Nephron progenitor cell (in vitro differentiated cells): ENCODE measurements around the gene TRIM59.

Experiments used
- DNase-seq: peaks from one replicate; pipeline ENCODE4 v3.0.0; 2021
- H3K27ac Mint-ChIP-seq: 2 replicates; pipeline ENCODE4 v1.8.0; 2021; ENCODE audit warnings: mild to moderate bottlenecking, moderate library complexity, mixed read lengths
- H3K27me3 Mint-ChIP-seq: 2 replicates; pipeline ENCODE4 v1.8.0; 2021; ENCODE audit warnings: mild to moderate bottlenecking, low read depth, mixed read lengths; ENCODE audit not compliant: poor library complexity
- H3K36me3 Mint-ChIP-seq: 2 replicates; pipeline ENCODE4 v1.8.0; 2021; ENCODE audit warnings: low read depth, mixed read lengths
- H3K4me1 Mint-ChIP-seq: 2 replicates; pipeline ENCODE4 v1.8.0; 2021; ENCODE audit warnings: mixed read lengths
- H3K4me3 Mint-ChIP-seq: 2 replicates; pipeline ENCODE4 v1.8.0; 2021; ENCODE audit warnings: mild to moderate bottlenecking, moderate library complexity, mixed read lengths
- H3K9me3 Mint-ChIP-seq: 2 replicates; pipeline ENCODE4 v1.8.0; 2021; ENCODE audit warnings: mild to moderate bottlenecking, moderate library complexity, mixed read lengths
- TF ChIP-seq, protein P1 (sequence below): fragments of 200-600 bp; sonication (generic); IDR thresholded peaks from 2 replicates; pipeline ENCODE4 v1.5.0; 2021; ENCODE audit warnings: antibody characterized with exemption

The TRIM59 gene, protein sequence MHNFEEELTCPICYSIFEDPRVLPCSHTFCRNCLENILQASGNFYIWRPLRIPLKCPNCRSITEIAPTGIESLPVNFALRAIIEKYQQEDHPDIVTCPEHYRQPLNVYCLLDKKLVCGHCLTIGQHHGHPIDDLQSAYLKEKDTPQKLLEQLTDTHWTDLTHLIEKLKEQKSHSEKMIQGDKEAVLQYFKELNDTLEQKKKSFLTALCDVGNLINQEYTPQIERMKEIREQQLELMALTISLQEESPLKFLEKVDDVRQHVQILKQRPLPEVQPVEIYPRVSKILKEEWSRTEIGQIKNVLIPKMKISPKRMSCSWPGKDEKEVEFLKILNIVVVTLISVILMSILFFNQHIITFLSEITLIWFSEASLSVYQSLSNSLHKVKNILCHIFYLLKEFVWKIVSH

DNA sequence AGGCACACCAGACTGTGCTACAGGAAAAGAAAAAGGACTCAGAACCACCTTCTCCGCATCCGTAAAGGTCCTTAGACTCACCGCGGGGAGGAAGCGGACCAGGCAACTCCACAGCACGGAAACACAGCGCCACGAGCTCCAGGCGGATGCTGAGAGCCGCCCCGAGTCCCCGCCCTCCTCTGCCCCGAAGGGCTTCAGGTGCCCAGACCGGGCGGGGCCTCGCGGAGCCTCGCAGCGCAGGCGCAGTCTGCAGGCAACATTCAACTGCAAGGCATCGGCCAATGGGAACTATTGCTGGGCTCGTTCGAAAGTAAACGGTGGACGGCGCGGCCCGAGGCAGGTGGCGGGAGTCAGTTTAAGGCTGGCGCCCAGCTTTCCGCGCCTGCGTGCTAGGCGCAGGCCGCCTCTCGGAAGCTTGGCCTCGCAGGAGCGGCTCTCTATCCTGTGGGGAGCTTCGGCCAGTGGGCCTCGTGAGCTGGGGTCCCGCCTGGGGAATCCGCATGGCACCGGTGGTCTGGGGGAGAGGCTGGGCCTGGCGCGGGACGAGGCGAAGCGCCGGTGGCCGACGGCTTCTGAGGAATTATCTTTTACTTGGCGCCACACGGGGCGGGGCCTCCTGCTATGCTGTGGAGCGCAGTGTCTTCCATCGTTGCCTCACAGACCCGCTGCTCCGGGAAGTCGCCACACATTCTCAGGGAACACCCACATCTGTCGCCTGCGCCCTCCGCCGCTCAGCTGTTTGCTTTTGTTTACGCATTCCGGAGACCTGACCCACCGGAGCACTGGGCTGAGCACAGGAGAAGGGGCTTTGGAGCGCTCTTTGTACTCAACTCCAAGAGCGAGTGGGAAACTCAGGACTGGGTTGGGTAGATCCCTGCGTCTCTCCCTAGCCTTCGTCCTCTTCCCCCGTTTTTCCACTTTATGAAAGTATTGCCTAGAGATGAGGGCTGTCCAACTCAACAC is at the start of gene TRIM59:
TSS of gene TRIM59 (minus strand) at position 151 of the 963 bp plus-strand sequence. CDS start 10,603 bp downstream, outside the sequence.
- H3K9me3 Mint-ChIP-seq: peaks cover 31% of the 10 kb centered on the region
- peak within 1 kb of the TSS; percentile 98 for H3K27ac Mint-ChIP-seq
- peaks cover 35% of the 10 kb centered on the region for H3K4me1 Mint-ChIP-seq
- peaks cover 11% of the 10 kb centered on the region for H3K27me3 Mint-ChIP-seq
- TF ChIP-seq, protein P1, sequence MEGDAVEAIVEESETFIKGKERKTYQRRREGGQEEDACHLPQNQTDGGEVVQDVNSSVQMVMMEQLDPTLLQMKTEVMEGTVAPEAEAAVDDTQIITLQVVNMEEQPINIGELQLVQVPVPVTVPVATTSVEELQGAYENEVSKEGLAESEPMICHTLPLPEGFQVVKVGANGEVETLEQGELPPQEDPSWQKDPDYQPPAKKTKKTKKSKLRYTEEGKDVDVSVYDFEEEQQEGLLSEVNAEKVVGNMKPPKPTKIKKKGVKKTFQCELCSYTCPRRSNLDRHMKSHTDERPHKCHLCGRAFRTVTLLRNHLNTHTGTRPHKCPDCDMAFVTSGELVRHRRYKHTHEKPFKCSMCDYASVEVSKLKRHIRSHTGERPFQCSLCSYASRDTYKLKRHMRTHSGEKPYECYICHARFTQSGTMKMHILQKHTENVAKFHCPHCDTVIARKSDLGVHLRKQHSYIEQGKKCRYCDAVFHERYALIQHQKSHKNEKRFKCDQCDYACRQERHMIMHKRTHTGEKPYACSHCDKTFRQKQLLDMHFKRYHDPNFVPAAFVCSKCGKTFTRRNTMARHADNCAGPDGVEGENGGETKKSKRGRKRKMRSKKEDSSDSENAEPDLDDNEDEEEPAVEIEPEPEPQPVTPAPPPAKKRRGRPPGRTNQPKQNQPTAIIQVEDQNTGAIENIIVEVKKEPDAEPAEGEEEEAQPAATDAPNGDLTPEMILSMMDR: no peak
- peaks cover 33% of the 10 kb centered on the region for H3K36me3 Mint-ChIP-seq
- peak within 1 kb of the TSS; percentile 98 for H3K4me3 Mint-ChIP-seq
- DNase-seq: peak; percentile 97

DNA sequence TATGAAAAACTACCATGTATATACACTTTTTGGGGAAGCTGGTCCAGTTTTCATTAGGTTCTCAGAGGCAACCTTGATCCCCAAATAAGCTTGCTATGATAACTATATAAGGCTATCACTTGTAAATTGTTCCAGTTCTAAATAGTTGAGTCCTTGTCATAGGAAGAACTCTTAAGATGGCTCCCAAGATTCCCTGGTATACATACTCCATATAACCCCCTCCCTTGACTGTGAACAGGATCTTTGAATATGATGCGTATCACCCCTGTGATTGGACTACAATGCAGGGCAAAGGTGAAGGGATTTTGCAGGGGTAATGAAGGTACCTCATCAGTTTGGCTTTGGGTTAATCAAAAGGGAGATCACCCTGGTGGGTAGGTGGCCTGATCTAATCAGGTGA is 48.6 kb upstream of the TRIM59 start:
- H3K4me1 Mint-ChIP-seq: no peaks in the 10 kb centered on the region
- peaks cover 3% of the 10 kb centered on the region for H3K27me3 Mint-ChIP-seq
- TF ChIP-seq, protein P1: no peak
- H3K36me3 Mint-ChIP-seq: peaks cover 43% of the 10 kb centered on the region
- no peaks in the 10 kb centered on the region for H3K9me3 Mint-ChIP-seq
- H3K27ac Mint-ChIP-seq: no peak overlapping the region
- DNase-seq: no peak
- H3K4me3 Mint-ChIP-seq: no peak overlapping the region

DNA sequence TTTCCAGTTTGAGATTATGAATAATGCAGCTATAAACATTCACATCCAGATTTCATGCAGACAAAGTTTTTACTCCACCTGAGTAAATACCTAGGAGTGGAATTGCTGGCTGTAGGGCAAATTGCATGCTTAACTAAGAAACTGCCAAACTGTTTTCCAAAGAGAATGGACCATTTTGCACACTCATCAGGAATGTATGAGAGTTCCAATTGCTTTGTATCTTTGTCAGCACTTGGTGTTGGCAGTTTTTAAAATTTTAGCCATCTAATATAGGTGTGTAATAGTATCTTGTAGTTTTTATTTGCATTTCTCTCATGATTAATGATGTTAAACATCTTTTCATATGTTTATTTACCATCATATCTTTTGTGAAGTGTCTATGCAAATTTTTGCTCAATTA is 40.6 kb upstream of the TRIM59 start:
- DNase-seq: no peak
- H3K36me3 Mint-ChIP-seq: peaks cover 5% of the 10 kb centered on the region
- TF ChIP-seq, protein P1: no peak
- no peaks in the 10 kb centered on the region for H3K9me3 Mint-ChIP-seq
- H3K27ac Mint-ChIP-seq: no peak overlapping the region
- H3K4me3 Mint-ChIP-seq: no peak overlapping the region
- peaks cover 8% of the 10 kb centered on the region for H3K4me1 Mint-ChIP-seq
- no peaks in the 10 kb centered on the region for H3K27me3 Mint-ChIP-seq

DNA sequence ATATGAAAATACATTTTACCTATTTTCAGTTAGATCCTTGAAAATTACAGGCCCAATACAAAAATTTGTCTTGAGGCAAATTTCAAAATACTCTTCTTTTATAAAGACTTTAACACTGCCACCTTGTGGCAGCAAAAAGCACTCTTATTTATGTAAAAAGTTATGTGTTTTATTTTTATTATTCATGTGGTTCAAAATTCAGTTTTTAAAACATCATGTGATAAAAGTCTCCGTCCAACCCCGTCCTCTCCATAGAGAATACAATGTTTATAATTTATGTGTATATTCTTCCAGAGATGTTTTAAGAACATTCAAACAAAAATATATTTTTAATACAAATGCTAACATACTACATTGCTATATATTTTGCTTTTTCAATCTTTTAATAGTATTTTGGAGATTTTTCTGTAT is 36.9 kb upstream of the TRIM59 start:
- TF ChIP-seq, protein P1: peak; percentile 77
- Mint-ChIP-seq H3K9me3 (no peaks in the 10 kb centered on the region), H3K27me3 (no peaks in the 10 kb centered on the region), H3K27ac (no peak overlapping the region), H3K4me3 (no peak overlapping the region), H3K36me3 (no peaks in the 10 kb centered on the region), H3K4me1 (peaks cover 34% of the 10 kb centered on the region)
- DNase-seq: no peak

DNA sequence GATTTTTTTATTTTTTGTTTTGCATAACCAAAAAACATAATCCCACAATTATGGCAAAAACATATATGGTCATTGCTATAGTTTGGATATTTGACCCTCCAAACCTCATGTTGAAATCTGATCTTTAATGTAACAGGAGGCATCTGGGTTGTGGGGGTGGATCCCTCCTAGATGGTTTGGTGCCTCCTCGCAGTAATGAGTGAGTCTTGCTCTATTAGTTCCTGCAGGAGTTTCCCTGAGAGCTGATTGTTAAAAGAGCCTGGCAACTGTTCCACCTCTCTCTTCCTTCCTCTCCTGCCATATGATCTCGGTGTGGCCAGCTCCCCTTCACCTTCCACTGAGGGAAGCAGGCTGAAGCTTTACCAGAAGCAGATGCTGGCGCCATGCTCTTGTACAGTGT is 33.2 kb upstream of the TRIM59 start:
- H3K36me3 Mint-ChIP-seq: no peaks in the 10 kb centered on the region
- peaks cover 46% of the 10 kb centered on the region for H3K4me1 Mint-ChIP-seq
- peaks cover 5% of the 10 kb centered on the region for H3K27me3 Mint-ChIP-seq
- no peak for DNase-seq
- no peak overlapping the region for H3K27ac Mint-ChIP-seq
- no peak overlapping the region for H3K4me3 Mint-ChIP-seq
- TF ChIP-seq, protein P1: no peak
- no peaks in the 10 kb centered on the region for H3K9me3 Mint-ChIP-seq
